ENCODE measurements around the gene IL17RD. TPM values are rescaled to one million over a fixed set of nuclear protein-coding genes. Genes with fewer than 3 reads are reported as not detected.

IL17RD gene
- total RNA-seq, 2 experiments from 2014 or later, result not detected

DNA sequence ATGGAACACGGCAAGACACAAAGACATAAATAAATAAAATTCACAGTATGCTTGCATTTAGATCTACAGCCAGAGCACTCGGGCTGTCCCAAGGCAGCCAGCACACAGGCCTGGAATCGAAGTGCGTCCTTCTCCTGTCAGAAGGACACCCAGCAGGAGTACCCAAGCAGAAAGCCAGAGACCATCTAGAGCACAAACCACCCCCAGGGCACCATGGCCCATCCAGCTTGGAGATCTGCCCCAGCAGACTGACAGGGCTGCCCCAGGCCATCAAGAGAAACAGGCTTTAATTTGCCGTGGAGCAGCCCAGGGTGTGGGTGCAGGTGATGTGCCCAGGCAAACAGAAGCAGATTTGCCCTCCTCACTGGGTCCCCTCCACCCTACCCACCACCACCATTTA lies 112.5 kb downstream of the IL17RD start:
- POLR2A ChIA-PET, result no interaction called here
- H3K27ac Mint-ChIP-seq, result no peak overlapping the region
- no peak for ATAC-seq (ENCODE audit: low read depth)

GRCh38 chr3:57048728-57049127 lies 116.4 kb downstream of the IL17RD start:
- POLR2A ChIA-PET, result no interaction called here
- Mint-ChIP-seq H3K36me3 (no peaks in the 10 kb centered on the region), H3K4me1 (peaks cover 4% of the 10 kb centered on the region), H3K27me3 (peaks cover 12% of the 10 kb centered on the region), H3K9me3 (no peaks in the 10 kb centered on the region), H3K27ac (no peak overlapping the region), H3K4me3 (no peak overlapping the region)
- no peak for DNase-seq
- ATAC-seq (ENCODE audit: low read depth), result no peak

More for the DNA sequence above, 112.5 kb downstream of the IL17RD start:
- H3K27me3 Mint-ChIP-seq, result peaks cover 14% of the 10 kb centered on the region
- no peaks in the 10 kb centered on the region for H3K36me3 Mint-ChIP-seq
- DNase-seq, result no peak
- H3K9me3 Mint-ChIP-seq, result no peaks in the 10 kb centered on the region
- H3K4me3 Mint-ChIP-seq, result no peak overlapping the region
- peaks cover 11% of the 10 kb centered on the region for H3K4me1 Mint-ChIP-seq

DNA sequence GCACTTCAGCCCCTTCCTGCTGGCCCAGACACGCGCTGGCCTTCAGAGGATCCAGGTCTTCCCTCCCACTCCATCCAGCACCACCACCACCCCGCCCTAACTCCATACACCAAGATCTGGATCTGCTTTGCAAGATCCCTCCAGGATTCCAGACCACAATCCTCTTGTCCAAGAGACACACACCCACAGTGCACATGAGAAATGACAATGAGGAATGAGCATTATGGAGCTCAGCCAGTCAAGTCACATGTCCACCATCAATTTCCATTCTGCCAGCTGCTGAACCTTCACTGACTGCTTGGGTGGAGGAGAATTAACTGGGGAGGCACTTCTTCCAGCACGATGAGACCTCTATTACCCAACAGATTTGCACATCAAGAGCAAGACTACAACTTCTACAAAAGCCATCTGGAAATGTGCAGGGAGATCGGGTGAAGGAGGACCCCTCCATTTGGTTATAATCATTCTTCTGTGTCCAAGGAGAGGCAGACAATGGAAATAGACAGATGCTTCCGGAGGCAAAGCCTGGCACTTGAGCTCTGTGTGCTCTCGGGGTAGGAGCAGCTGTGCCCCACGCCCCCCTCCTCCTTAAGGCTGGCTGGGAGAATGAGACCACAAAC lies 117.0 kb downstream of the IL17RD start:
- no peak overlapping the region for H3K27ac Mint-ChIP-seq
- no peak overlapping the region for H3K4me3 Mint-ChIP-seq
- POLR2A ChIA-PET, result no interaction called here
- peaks cover 12% of the 10 kb centered on the region for H3K27me3 Mint-ChIP-seq
- peaks cover 4% of the 10 kb centered on the region for H3K4me1 Mint-ChIP-seq
- no peaks in the 10 kb centered on the region for H3K9me3 Mint-ChIP-seq
- no peak for DNase-seq
- no peaks in the 10 kb centered on the region for H3K36me3 Mint-ChIP-seq
- no peak for ATAC-seq (ENCODE audit: low read depth)

GRCh38 chr3:57046101-57046765 lies 118.9 kb downstream of the IL17RD start:
- ATAC-seq (ENCODE audit: low read depth), result no peak

DNA sequence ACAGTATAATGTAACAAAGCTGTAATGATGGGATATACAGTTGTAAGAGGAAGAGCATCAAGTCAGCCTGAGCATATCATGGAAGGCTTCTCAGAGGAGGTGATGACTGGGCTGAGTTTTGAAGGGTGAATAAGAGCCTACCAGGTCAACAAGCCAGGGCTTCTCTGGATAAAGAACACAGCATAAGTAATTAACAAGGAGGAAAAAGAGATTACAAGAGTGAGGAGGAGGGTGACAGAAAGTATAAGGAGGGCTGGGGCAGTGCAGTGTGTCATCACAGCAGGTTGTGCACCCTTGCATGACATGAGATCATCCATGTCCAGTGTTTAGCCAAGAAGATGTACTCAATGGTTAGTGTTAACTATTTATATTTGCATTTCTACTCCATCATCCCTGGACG lies 121.6 kb downstream of the IL17RD start:
- POLR2A ChIA-PET, result no interaction called here
- no peak for ATAC-seq (ENCODE audit: low read depth)
- H3K36me3 Mint-ChIP-seq, result no peaks in the 10 kb centered on the region
- no peak for DNase-seq
- no peak overlapping the region for H3K4me3 Mint-ChIP-seq
- no peaks in the 10 kb centered on the region for H3K9me3 Mint-ChIP-seq
- no peak overlapping the region for H3K27ac Mint-ChIP-seq
- H3K27me3 Mint-ChIP-seq, result peaks cover 19% of the 10 kb centered on the region
- peaks cover 6% of the 10 kb centered on the region for H3K4me1 Mint-ChIP-seq

More at GRCh38 chr3:57046101-57046765, 118.9 kb downstream of the IL17RD start:
- H3K27me3 Mint-ChIP-seq, result peaks cover 12% of the 10 kb centered on the region
- no peaks in the 10 kb centered on the region for H3K36me3 Mint-ChIP-seq
- POLR2A ChIA-PET, result no interaction called here
- no peak for DNase-seq
- peaks cover 4% of the 10 kb centered on the region for H3K4me1 Mint-ChIP-seq
- no peaks in the 10 kb centered on the region for H3K9me3 Mint-ChIP-seq
- no peak overlapping the region for H3K4me3 Mint-ChIP-seq
- no peak overlapping the region for H3K27ac Mint-ChIP-seq

- ATAC-seq (ENCODE audit: low read depth), result no peak
- no peaks in the 10 kb centered on the region for H3K9me3 Mint-ChIP-seq
- H3K4me3 Mint-ChIP-seq, result no peak overlapping the region
- no peak for DNase-seq
- H3K27me3 Mint-ChIP-seq, result peaks cover 12% of the 10 kb centered on the region
- no peaks in the 10 kb centered on the region for H3K36me3 Mint-ChIP-seq
- peaks cover 1% of the 10 kb centered on the region for H3K4me1 Mint-ChIP-seq
- POLR2A ChIA-PET, result no interaction called here
- no peak overlapping the region for H3K27ac Mint-ChIP-seq
Measured at GRCh38 chr3:57041674-57042073, 123.5 kb downstream of the IL17RD start.

Other genes with a start within 250 kb of the IL17RD start
- not detected for gene SPATA12, start 104.7 kb downstream of the IL17RD start, total RNA-seq
- gene HESX1, start 34.6 kb upstream of the IL17RD start, total RNA-seq, result under 1 TPM in 1 of 2 experiments, not detected in 1; 0.50 TPM
- gene APPL1, start 62.4 kb upstream of the IL17RD start, total RNA-seq, result 10 to 100 TPM; 32.8 to 34.9 TPM
- gene ASB14, start 127.3 kb upstream of the IL17RD start, total RNA-seq, result not detected